CD4-positive, alpha-beta T cell treated with Interleukin-6 for 4 hours (primary cell): ENCODE measurements around the gene HELZ2.

ENCODE experiments used
- DNase-seq: peaks from one replicate; pipeline ENCODE4 v3.0.0-alpha.2; 2020; ENCODE audit warnings: mixed read lengths

The HELZ2 gene

GRCh38 chr20:63596423-63596822 lies 22.4 kb upstream of the HELZ2 start:
- no peak for DNase-seq

GRCh38 chr20:63595416-63596127 lies 21.5 kb upstream of the HELZ2 start:
- no peak for DNase-seq

- no peak for DNase-seq
Observed at GRCh38 chr20:63594043-63594561, 20.1 kb upstream of the HELZ2 start.

GRCh38 chr20:63592661-63593060 lies 18.6 kb upstream of the HELZ2 start:
- DNase-seq = no peak

- DNase-seq = no peak
Observed at GRCh38 chr20:63591786-63592355, 17.8 kb upstream of the HELZ2 start.

GRCh38 chr20:63591147-63591533 lies 17.1 kb upstream of the HELZ2 start:
- DNase-seq = no peak

- DNase-seq = no peak
Observed at GRCh38 chr20:63590218-63591146, 16.4 kb upstream of the HELZ2 start.

- DNase-seq = no peak
Observed at GRCh38 chr20:63589261-63590217, 15.5 kb upstream of the HELZ2 start.

- no peak for DNase-seq
Observed at GRCh38 chr20:63588641-63589041, 14.6 kb upstream of the HELZ2 start.

- peak; percentile 13 for DNase-seq
Observed at GRCh38 chr20:63587776-63588591, 13.9 kb upstream of the HELZ2 start.

GRCh38 chr20:63587256-63587655 lies 13.2 kb upstream of the HELZ2 start:
- no peak for DNase-seq

GRCh38 chr20:63586797-63587196 lies 12.8 kb upstream of the HELZ2 start:
- DNase-seq = no peak

- no peak for DNase-seq
Observed at GRCh38 chr20:63585616-63586565, 11.9 kb upstream of the HELZ2 start.

- no peak for DNase-seq
Observed at GRCh38 chr20:63582382-63583063, 8.5 kb upstream of the HELZ2 start.

- DNase-seq = peak; percentile 84
Observed at GRCh38 chr20:63580796-63581461, 6.9 kb upstream of the HELZ2 start.

GRCh38 chr20:63579017-63579694 lies 5.1 kb upstream of the HELZ2 start:
- DNase-seq = no peak

GRCh38 chr20:63578224-63579016 lies 4.4 kb upstream of the HELZ2 start:
- peak; percentile 25 for DNase-seq
